Keratinocyte (primary cell): ENCODE results near the gene PGA4. TPM values are rescaled to one million over a fixed set of nuclear protein-coding genes. Genes with fewer than 3 reads are reported as not detected.

Experiments
- DNase-seq: peaks from one replicate; pipeline ENCODE4 v3.0.0-alpha.2; 2011; ENCODE audit warnings: low read depth, missing footprints, low spot score
- FAIRE-seq: peaks from 2 replicates; lab custom pipeline; 2011; peaks lifted over from hg19 to GRCh38; lab: Jason Lieb, UNC
- H2AFZ ChIP-seq: 2 replicates; pipeline ENCODE4 v1.6.0; 2012; ENCODE audit warnings: low read length, control low read depth, inconsistent platforms; ENCODE audit not compliant: control insufficient read depth
- H3K27ac ChIP-seq: 2 replicates; pipeline ENCODE4 v1.5.1; 2011; ENCODE audit warnings: low read length; ENCODE audit not compliant: control insufficient read depth, insufficient read depth
- H3K27me3 ChIP-seq: 3 replicates; pipeline ENCODE4 v1.6.0; 2011; ENCODE audit warnings: low read length; ENCODE audit not compliant: control insufficient read depth, insufficient read depth; ENCODE audit errors: extremely low read depth
- H3K36me3 ChIP-seq, 2 experiments: 2 replicates in 1 of 2; 3 replicates in 1 of 2; pipeline ENCODE4 v1.5.1; 2011; ENCODE audit warnings: low read length in 2 of 2, mild to moderate bottlenecking in 1 of 2; ENCODE audit not compliant: control insufficient read depth in 2 of 2, insufficient read depth in 2 of 2; ENCODE audit errors: extremely low read depth in 1 of 2
- H3K4me1 ChIP-seq: 3 replicates; pipeline ENCODE4 v1.5.1; 2011; ENCODE audit warnings: low read length; ENCODE audit not compliant: control insufficient read depth, insufficient read depth; ENCODE audit errors: extremely low read depth
- H3K4me2 ChIP-seq: 3 replicates; pipeline ENCODE4 v1.6.0; 2011; ENCODE audit warnings: low read depth, low read length; ENCODE audit not compliant: control insufficient read depth, insufficient read depth; ENCODE audit errors: extremely low read depth
- H3K4me3 ChIP-seq, 3 experiments: fragments of 200-600 bp in 1 of 3; sonication (generic) in 1 of 3; 2 replicates in 2 of 3; 3 replicates in 1 of 3; pipeline ENCODE4 v1.5.1; 2011 to 2016; ENCODE audit warnings: low read length in 3 of 3, mild to moderate bottlenecking in 3 of 3, control low read depth in 2 of 3, inconsistent platforms in 1 of 3, low read depth in 1 of 3, mixed read lengths in 1 of 3, mixed run types in 1 of 3, moderate library complexity in 1 of 3; ENCODE audit not compliant: control insufficient read depth in 2 of 3, insufficient read depth in 2 of 3; ENCODE audit errors: extremely low read depth in 1 of 3
- H3K79me2 ChIP-seq: 2 replicates; pipeline ENCODE4 v1.6.0; 2012; ENCODE audit warnings: low read length; ENCODE audit not compliant: control insufficient read depth, insufficient read depth
- H3K9ac ChIP-seq: 3 replicates; pipeline ENCODE4 v1.6.0; 2011; ENCODE audit warnings: low read length; ENCODE audit not compliant: control insufficient read depth, insufficient read depth; ENCODE audit errors: extremely low read depth
- H3K9me1 ChIP-seq: 3 replicates; pipeline ENCODE4 v1.6.0; 2011; ENCODE audit warnings: low read length; ENCODE audit not compliant: control insufficient read depth, insufficient read depth; ENCODE audit errors: extremely low read depth
- H3K9me3 ChIP-seq: 2 replicates; pipeline ENCODE4 v1.5.1; 2012; ENCODE audit warnings: low read depth, low read length; ENCODE audit not compliant: control insufficient read depth
- H4K20me1 ChIP-seq: 3 replicates; pipeline ENCODE4 v1.6.0; 2011; ENCODE audit warnings: low read length; ENCODE audit not compliant: control insufficient read depth, insufficient read depth; ENCODE audit errors: extremely low read depth
- EZH2 ChIP-seq: IDR thresholded peaks from one replicate; pipeline ENCODE4 v1.6.1; 2012; ENCODE audit warnings: inconsistent platforms, mild to moderate bottlenecking, low read length, moderate library complexity
- dilution Hi-C: fragments of 300-500 bp; cut with MboI; formaldehyde crosslinking; loops from one replicate; pipeline ENCODE4 v1.7.0; 2020; ENCODE audit warnings: low sequenced_read_pairs; ENCODE audit not compliant: extremely low pct_ligation_motif_present
- polyA plus RNA-seq, 5 experiments: library from polyadenylated mRNA; depleted of rRNA in 3 of 5; stranded (reverse) in 3 of 5; stranded (forward) in 1 of 5; unstranded in 1 of 5; fragments of >200 nt; gene quantifications; 1 replicate in 1 of 5; 2 replicates in 3 of 5; 3 replicates in 1 of 5; pipeline versions ENCODE4 v1.2.1 to v1.2.3, GENCODE V29; 2011 to 2012; ENCODE audit warnings: missing spikeins in 2 of 5, low read depth in 1 of 5, low replicate concordance in 1 of 5
- TF ChIP-seq, protein P1 (sequence below), 3 experiments: IDR thresholded peaks in 1 of 3; conservative IDR thresholded peaks in 1 of 3; optimal IDR thresholded peaks in 1 of 3; 2 replicates in 2 of 3; 3 replicates in 1 of 3; pipeline versions ENCODE3 to v1.5.1; 2011; ENCODE audit warnings: low read length in 3 of 3, mild to moderate bottlenecking in 3 of 3, moderate library complexity in 2 of 3, control low read depth in 1 of 3, inconsistent platforms in 1 of 3; ENCODE audit not compliant: insufficient read depth in 2 of 3; ENCODE audit errors: extremely low read depth in 1 of 3

The PGA4 gene
- polyA plus RNA-seq, 1 donor (not counting 4 experiments of a cell fraction or from before 2014, with no cell fraction given), result not detected

DNA sequence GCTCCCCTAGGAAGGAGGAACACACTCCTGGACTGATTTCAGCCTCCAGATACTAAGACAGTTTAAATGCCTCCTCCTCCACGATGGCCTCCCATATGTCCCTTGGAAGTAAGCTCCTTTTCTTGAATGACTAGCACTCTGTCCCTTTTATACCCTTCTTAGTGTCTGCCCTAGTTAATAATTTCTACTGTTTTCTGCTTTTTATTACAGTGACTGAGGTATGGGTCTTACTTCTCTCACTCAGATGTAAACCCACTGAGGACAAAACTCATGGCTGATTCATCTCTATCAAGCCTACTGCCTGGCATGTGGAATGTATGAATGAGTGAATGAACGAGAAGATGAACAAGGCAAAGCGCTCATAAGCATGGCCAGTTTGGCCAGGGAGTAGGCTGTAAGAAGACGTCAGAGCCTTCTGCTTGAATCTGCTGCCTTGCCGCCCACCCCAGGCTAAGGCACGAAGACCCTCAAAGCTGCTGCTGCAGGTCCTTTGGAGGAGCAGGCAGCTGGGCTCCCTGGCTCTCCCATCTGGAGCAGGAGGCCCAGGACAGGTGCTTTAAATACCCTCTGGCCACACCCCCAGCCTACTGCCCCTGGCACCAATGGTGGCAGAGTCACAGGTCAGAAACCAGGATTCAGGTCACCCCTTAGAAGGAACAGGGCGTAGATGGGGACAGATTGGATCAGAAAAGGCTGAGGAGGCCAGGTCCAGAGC lies 27.0 kb upstream of the PGA4 start:
- Histone ChIP-seq H3K9me3 (no peaks in the 10 kb centered on the region), H3K9ac (no peak overlapping the region), H3K4me1 (no peaks in the 10 kb centered on the region), H4K20me1 (no peaks in the 10 kb centered on the region), H3K36me3 (no peaks in the 10 kb centered on the region), H3K9me1 (no peaks in the 10 kb centered on the region), H3K79me2 (no peaks in the 10 kb centered on the region), H3K27me3 (peaks cover 14% of the 10 kb centered on the region), H3K4me2 (no peak overlapping the region), H3K4me3 (no peak overlapping the region), H2AFZ (no peak overlapping the region), H3K27ac (no peak overlapping the region)
- dilution Hi-C loops, result no loop called here
- FAIRE-seq (no peak), DNase-seq (no peak)
- no peak for TF ChIP-seq EZH2
- TF ChIP-seq, protein P1, sequence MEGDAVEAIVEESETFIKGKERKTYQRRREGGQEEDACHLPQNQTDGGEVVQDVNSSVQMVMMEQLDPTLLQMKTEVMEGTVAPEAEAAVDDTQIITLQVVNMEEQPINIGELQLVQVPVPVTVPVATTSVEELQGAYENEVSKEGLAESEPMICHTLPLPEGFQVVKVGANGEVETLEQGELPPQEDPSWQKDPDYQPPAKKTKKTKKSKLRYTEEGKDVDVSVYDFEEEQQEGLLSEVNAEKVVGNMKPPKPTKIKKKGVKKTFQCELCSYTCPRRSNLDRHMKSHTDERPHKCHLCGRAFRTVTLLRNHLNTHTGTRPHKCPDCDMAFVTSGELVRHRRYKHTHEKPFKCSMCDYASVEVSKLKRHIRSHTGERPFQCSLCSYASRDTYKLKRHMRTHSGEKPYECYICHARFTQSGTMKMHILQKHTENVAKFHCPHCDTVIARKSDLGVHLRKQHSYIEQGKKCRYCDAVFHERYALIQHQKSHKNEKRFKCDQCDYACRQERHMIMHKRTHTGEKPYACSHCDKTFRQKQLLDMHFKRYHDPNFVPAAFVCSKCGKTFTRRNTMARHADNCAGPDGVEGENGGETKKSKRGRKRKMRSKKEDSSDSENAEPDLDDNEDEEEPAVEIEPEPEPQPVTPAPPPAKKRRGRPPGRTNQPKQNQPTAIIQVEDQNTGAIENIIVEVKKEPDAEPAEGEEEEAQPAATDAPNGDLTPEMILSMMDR (optimal IDR thresholded peaks at IDR 0.05 in 1 of 3, IDR thresholded peaks at IDR 0.05 in 1 of 3, conservative IDR thresholded peaks at IDR 0.05 in 1 of 3; ENCODE audit: extremely low read depth in 1 of 3, insufficient read depth in 2 of 3, low read length in 3 of 3), result no peak

DNA sequence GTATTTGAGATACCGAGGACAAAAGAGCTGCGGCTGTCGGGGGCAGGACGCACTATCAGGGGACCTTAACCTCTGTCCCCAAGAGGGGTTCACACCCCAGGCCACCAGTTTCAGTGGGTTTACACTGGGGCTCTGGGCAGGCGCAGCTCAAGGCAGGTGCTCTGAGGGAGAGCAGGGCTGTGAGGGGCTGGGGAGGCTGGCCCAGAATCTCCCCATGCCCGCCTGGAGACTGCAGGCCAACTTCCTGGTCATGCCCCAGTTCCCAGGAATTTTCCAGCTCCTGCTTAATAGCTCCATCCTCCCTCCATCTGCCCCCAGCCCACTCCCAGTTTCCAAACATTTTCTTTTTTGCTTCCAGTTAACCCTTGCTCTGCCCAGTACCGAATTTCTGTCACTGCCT lies 26.4 kb upstream of the PGA4 start:
- no peaks in the 10 kb centered on the region for H3K9me3 ChIP-seq
- no peak for DNase-seq
- no peak overlapping the region for H3K9ac ChIP-seq
- no peaks in the 10 kb centered on the region for H3K4me1 ChIP-seq
- H3K27ac ChIP-seq, result no peak overlapping the region
- no peaks in the 10 kb centered on the region for H3K79me2 ChIP-seq
- TF ChIP-seq EZH2, result no peak
- TF ChIP-seq, protein P1 (optimal IDR thresholded peaks at IDR 0.05 in 1 of 3, IDR thresholded peaks at IDR 0.05 in 1 of 3, conservative IDR thresholded peaks at IDR 0.05 in 1 of 3; ENCODE audit: extremely low read depth in 1 of 3, insufficient read depth in 2 of 3, low read length in 3 of 3), result no peak
- H3K36me3 ChIP-seq, result no peaks in the 10 kb centered on the region
- H4K20me1 ChIP-seq, result no peaks in the 10 kb centered on the region
- dilution Hi-C loops, result no loop called here
- FAIRE-seq, result no peak
- H3K4me2 ChIP-seq, result no peak overlapping the region
- H3K9me1 ChIP-seq, result no peaks in the 10 kb centered on the region
- no peak overlapping the region for H3K4me3 ChIP-seq
- no peak overlapping the region for H2AFZ ChIP-seq
- peaks cover 14% of the 10 kb centered on the region for H3K27me3 ChIP-seq
